Stimulated activated CD4-positive, alpha-beta T cell treated with anti-CD3 and anti-CD28 coated beads, Interleukin-4, amount 100 ng/mL, for 24 hours (primary cell): Measurements from ENCODE around the gene DACT1.
A peak's percentile ranks its signal among the peaks of the same experiment; 100 is the strongest.
"Not testable (repeated sequence)": the region's sequence is repeated elsewhere in the genome, so short reads cannot be mapped to it uniquely, and the experiment has no call there.

Experiments used
- DNase-seq: peaks from one replicate; pipeline ENCODE4 v3.0.0-alpha.2; 2020

DACT1 gene

DNA sequence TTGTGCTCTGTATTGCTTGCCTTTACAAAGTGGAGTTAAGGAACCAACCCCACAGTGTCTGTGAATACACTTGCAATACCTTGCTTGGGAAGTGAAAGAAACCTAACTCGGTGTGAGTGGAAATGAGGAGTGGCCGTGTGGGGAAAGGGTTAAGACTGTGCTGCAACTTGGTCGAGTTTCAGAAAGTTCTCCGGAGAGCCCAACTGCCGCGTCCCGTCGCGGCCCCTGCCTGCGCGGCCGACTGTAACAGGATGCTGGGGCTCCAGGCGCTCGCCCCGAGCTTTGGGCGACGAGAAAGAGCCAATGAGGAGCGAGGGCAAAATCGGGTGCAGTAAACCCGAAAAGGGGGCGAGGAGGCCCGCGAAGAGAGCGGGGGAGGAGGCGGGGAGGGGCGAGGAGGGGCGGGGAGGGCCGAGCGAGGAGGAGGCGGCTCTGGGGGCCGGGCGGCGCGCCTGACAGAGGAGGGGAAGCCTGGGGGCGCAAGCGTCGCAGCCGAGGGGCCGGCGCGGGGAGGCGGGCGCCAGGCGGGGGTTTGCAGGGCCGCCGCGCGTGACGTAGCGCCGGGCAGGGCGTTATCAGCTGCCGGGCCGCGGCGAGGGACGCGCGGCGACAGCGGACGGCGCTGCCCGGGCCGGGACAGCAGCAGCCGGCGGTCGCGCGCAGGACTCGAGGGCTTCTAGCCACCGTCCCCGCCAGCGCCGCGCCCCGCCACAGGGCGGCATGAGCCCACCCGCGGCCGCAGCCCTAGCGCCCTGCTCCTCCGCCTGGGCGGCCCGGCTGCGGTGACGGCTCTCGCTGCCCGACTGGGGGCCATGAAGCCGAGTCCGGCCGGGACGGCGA lies at the start of gene DACT1:
Gene DACT1 (plus strand): TSS at position 572 of the 840 bp plus-strand sequence. CDS start 241 bp downstream, at position 813.
- peak; percentile 36 for DNase-seq

- not testable (repeated sequence) for DNase-seq
These were observed 49.4 kb upstream of the DACT1 start for GRCh38 chr14:58588321-58588720.

DNA sequence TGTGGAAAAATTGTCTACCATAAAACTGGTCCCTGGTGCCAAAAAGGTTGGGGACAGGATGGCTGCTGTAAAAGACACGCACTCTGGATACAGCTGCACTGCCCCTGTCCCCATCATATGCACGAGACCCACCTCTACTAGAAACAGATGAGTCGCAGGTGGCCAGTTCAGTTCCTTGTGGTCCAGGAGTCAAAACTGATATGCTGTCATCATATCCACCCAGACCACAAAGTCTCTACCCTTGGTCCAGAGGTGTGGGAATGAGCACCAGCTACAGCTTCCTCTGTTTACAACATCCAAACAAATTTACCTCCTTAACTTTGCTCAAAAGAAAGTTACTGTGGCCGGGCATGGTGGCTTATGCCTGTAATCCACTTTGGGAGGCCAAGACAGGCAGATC lies 43.8 kb upstream of the DACT1 start:
- no peak for DNase-seq

GRCh38 chr14:58597041-58597440 lies 40.7 kb upstream of the DACT1 start:
- DNase-seq: no peak

DNA sequence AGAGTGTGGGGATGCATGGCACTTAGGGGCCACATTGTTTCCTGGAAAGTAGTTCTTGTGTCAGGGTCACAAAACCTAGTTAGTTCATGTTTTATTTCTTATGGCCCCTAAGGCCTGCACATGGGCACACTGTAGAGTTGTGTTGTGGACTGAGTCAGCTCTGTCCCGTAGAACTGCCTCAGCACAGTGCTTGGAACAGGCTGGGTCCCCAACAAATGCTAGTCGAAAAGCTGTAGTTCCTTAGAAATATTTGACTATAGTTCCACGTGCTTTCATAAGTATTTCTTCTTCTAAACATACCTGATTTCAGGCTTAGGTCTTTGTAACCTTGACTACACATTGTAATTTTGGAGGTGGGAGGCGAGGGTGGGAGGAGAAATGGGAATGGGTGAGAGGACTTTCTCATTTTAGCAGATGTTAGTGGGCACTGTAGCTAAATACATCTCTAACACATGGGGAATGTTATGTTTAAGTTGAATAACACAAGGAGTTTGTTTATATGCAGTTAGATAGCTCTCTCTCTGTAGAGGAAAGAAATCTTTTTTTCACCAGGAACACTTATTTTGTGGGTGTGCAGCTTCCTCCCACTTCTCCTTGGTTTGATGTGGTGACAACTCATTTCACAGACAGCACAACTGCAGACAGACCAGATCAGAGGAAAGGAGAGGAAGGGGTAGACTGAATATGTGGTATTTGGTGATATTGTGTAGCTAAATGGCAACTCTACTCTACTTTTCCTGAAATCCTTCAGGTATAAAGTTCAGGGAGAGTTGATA lies 39.5 kb upstream of the DACT1 start:
- DNase-seq: no peak

- no peak for DNase-seq
These were observed 38.8 kb upstream of the DACT1 start for GRCh38 chr14:58598804-58599525.

DNA sequence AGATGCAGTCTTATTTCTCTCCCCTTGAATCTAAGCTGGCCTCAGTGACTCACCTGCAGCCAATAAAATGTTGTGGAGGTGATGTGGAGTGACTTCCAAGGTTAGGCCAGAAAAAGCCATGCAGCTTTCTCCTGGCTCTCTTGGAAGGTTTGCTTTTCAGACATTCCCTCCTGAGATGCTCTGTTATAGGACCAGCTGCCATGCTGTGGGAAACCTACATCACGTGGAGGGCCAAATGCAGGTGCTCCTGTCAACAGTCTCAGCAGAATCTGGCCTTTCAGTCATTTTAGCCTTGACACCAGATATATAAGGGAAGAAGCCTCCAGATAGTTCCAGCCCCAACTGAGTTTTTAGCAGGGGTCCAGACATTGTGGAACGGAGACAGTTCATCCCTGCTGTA lies 38.1 kb upstream of the DACT1 start:
- DNase-seq: no peak

DNA sequence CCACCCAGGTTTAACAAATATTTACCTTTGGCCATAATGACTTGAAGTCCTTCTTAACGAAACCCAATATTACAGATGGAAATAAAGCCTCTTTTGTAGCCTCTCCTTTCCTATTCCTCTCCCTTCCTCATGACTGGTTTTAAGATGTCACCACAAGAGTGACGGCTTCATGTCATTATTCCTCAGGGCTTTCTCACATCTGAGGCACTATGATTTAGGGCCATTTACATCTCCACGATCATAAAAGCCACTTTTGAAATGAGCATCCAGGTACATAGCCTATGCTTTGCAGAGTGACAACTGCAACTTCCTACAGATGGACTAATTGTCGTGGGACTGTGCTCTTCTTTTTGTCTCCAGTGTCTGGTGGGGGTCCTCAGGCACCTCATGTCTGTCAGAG lies 32.3 kb upstream of the DACT1 start:
- DNase-seq: no peak

- no peak for DNase-seq
These were observed 30.4 kb upstream of the DACT1 start for GRCh38 chr14:58607131-58607951.

DNA sequence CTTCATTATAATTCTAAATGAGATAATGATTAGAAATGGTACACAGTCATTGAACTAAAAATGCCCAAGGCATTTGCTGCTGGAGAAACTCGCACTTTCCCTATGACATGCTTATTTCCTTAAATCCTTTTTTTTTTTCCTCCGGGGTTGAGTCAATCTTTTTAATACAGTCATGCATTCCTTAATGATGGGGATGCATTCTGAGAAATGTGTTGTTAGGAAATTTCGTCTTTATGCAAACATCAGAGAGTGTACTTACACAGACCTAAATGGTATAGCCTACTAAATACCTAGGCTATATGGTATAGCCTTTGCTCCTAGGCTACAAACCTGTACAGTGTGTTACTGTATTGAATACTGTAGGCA lies 29.8 kb upstream of the DACT1 start:
- no peak for DNase-seq

- DNase-seq: no peak
These were observed 20.1 kb upstream of the DACT1 start for GRCh38 chr14:58617619-58618018.

DNA sequence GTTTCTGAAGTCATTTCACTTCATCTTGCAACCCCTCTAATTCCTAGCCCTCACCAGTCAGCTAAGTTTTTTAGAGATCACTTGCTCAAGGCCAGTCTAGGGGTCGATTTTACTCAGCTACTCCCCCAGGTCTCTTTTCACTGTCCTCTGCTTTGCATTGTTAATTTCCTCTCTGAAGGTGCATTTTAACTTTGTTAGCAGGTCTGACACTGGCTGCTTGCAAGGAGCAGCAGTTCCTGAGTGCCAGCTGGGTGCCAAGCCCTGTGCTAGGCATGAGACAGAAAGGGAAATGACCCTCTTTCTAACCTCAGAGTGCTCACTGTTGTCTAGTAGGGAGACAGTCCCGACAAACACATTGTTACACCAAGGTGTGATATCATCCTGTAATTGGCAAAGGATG lies 17.8 kb upstream of the DACT1 start:
- no peak for DNase-seq

GRCh38 chr14:58625438-58625837 lies 12.3 kb upstream of the DACT1 start:
- DNase-seq: no peak

DNA sequence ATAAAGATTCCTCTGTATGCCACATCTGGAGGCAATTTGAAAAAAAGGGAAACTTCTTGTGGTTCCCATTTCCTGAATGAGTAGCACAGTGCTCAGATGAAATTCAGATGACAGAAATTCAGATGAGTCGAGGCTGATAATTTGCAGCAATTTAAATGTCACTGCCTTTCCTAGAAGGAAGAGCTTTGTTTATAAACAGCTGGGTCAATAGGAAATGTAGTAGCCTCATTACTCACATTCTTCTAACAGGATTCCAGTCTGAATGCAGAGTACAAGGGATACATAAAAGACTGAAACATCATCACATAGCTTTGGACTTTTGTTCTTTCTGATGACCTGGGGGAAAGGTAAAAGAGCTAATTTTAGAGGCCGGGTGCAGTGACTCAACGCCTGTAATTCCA lies 11.3 kb upstream of the DACT1 start:
- DNase-seq: no peak

GRCh38 chr14:58628406-58628805 lies 9.4 kb upstream of the DACT1 start:
- no peak for DNase-seq

DNA sequence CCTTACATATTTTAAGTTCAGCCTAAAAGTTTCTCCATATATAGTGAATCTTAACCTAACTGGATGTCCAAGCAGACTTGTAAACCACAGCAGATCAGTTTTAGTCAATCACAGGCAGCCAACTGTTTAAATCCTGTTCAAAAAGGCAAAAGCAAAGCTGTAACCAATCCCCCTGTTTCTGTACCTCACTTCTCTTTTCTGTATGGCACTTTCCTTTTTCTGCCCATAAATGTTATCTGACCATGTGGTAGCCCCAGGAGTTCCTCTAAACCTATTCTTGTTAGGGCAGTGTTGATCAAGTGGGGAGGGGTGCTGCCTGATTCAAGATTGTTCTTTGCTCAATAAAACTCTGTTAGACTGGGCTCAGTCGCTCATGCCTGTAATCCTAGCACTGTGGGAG lies 8.5 kb upstream of the DACT1 start:
- DNase-seq: no peak

DNA sequence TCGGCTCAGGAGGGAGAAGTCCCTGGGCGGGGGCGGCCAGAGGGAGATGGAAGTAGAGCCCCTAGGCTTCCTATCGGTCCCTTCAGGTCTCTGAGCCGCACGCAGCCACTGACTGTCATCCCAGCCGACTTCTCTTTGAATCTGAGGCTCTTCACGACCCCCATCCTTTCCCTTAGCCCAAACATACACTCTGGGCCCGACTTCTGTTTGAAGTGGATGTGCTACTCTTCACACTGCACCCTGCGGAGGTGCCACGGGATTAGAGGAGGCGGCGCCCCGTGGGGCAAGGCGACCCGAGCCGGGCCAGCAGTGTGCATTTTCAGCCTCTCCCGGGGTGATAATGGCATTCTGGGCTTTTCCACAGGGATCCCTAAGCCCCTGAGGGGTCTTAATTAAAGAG lies 6.0 kb upstream of the DACT1 start:
- no peak for DNase-seq

DNA sequence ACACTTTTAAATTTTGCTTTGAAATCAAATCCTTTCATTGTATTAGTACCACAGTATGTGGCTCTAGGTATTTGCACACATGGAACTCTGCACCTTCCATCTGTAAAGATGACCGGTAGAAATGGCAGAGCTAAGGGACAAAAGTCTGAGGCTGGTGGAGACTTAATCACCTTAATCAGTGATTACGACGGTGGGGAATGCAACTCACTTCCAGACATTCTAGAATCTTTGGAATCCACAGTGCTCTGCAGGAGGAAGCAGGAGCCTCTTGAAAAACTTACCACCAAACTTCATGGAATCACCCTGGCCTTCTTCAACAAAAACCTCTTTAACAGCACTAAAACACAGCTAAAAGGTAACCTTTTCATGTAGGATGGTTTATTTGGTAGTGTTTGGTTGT lies 3.9 kb upstream of the DACT1 start:
- DNase-seq: no peak

- no peak for DNase-seq
These were observed 3.2 kb upstream of the DACT1 start for GRCh38 chr14:58634406-58635090.

DNA sequence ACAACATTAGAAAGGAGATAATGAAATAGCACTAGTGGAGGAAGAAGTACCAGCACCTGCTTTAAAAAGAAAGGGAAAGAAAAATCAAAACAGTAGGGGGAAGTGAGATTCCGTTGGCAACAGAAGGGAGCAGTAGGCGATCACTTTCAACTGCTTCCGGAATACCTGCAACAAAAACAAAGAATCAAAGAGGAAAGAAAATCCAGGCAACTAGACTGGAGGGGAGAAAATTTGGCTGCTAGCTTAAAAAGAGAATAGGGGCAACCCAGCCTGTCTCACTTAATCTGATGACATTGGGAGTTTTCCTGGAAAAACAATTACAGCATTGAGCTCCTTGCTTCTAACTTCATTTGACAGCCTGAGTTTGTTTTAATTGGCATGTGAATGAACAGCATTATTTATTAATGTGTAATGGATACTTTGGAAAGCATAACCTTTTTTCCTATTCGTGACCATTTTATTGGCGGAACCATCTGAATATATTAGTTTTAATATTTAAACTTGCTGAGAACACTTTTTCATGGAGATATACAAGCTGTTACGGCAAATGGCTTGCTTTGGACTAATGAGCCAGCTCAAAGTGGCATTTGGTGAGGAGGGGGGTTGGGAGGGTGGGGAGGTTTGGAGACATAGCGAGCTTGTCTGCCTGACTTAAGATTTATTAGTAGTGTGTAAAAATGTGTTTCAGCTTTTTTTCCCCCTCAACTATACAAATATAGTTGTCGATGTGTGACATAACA lies 2.5 kb upstream of the DACT1 start:
- DNase-seq: no peak

DNA sequence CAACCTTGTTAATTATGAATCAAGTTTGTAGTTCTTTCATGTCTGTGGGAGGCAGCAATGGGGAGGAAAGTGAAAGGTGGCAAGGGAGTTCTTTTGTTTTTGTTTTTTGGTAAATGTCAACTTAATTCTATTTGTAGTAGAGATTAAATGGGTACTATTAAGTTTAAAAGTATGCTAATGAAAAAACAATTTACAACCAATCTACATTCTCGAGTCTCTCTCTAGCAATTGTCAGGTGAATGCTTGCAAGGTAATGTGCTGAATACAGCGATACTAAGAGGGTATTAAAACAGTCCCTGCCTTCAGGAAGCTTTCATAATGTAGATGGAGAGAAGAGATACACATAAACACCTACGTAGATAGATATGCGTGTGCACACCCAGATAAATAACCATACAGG lies 1.6 kb upstream of the DACT1 start:
- no peak for DNase-seq

DNA sequence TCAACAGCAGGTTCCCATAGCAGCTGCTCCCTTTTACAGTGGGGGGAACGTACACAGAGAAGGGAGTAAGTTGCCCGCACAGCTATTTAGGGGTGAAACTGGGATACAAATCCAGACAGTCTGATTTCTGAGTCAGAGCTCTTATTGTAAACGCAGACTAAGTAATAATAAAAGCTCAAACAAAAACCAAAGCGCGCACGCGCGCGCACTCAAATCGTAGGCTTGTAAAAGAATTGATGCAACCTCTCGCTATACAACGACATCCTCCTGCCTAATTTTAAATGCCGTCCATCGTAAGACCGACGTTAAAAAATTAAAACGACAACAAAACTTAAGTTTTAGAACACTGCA lies 747 bp upstream of the DACT1 start:
- DNase-seq: peak; percentile 41
